Measurements from ENCODE around the gene HSF5. TPM values are rescaled to one million over a fixed set of nuclear protein-coding genes. Genes with fewer than 3 reads are reported as not detected.

HSF5 gene
- total RNA-seq, 1 experiment from 2014 or later: not detected

- TF ChIP-seq POLR2A (IDR thresholded peaks at IDR 0.05; ENCODE audit: borderline replicate concordance, extremely low read depth, insufficient read depth, insufficient read length) (no peak), SIN3A (IDR thresholded peaks at IDR 0.05; ENCODE audit: low read depth) (no peak), EZH2 (IDR thresholded peaks at IDR 0.05) (no peak), ZNF274 (IDR thresholded peaks at IDR 0.05; ENCODE audit: low read depth, low read length) (no peak), YY1 (IDR thresholded peaks at IDR 0.05; ENCODE audit: extremely low read depth, insufficient replicate concordance, low read depth, low read length) (no peak), MAX (IDR thresholded peaks at IDR 0.05) (peak; percentile 46; the same call in 1 of the 2 replicates), RAD21 (IDR thresholded peaks at IDR 0.05; ENCODE audit: low read depth) (no peak), SRF (IDR thresholded peaks at IDR 0.05; ENCODE audit: low read depth) (no peak), CBX3 (IDR thresholded peaks at IDR 0.05; ENCODE audit: low read depth) (peak; percentile 73; the same call in 1 of the 2 replicates), EGR1 (IDR thresholded peaks at IDR 0.05; ENCODE audit: low read depth) (no peak), JUND (IDR thresholded peaks at IDR 0.05) (peak; percentile 79), ELF1 (IDR thresholded peaks at IDR 0.05; ENCODE audit: borderline replicate concordance, low read depth) (no peak; the same call in 1 of the 2 replicates), EZH2phosphoT487 (IDR thresholded peaks at IDR 0.05; ENCODE audit: borderline replicate concordance) (no peak)
- TF ChIP-seq, protein P1, sequence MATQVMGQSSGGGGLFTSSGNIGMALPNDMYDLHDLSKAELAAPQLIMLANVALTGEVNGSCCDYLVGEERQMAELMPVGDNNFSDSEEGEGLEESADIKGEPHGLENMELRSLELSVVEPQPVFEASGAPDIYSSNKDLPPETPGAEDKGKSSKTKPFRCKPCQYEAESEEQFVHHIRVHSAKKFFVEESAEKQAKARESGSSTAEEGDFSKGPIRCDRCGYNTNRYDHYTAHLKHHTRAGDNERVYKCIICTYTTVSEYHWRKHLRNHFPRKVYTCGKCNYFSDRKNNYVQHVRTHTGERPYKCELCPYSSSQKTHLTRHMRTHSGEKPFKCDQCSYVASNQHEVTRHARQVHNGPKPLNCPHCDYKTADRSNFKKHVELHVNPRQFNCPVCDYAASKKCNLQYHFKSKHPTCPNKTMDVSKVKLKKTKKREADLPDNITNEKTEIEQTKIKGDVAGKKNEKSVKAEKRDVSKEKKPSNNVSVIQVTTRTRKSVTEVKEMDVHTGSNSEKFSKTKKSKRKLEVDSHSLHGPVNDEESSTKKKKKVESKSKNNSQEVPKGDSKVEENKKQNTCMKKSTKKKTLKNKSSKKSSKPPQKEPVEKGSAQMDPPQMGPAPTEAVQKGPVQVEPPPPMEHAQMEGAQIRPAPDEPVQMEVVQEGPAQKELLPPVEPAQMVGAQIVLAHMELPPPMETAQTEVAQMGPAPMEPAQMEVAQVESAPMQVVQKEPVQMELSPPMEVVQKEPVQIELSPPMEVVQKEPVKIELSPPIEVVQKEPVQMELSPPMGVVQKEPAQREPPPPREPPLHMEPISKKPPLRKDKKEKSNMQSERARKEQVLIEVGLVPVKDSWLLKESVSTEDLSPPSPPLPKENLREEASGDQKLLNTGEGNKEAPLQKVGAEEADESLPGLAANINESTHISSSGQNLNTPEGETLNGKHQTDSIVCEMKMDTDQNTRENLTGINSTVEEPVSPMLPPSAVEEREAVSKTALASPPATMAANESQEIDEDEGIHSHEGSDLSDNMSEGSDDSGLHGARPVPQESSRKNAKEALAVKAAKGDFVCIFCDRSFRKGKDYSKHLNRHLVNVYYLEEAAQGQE (IDR thresholded peaks at IDR 0.05; ENCODE audit: low read depth): no peak
These were observed 85.5 kb downstream of the HSF5 start (continued) for GRCh38 chr17:58402679-58403078.
